ENCODE results near the gene TRIM47.
"Not testable (repeated sequence)": the region's sequence is repeated elsewhere in the genome, so short reads cannot be mapped to it uniquely, and the experiment has no call there.

The TRIM47 gene

GRCh38 chr17:75869282-75870141 lies 8.9 kb downstream of the TRIM47 start:
- no peak for DNase-seq (ENCODE audit: low read depth)

- DNase-seq (ENCODE audit: low read depth) = not testable (repeated sequence)
Measured at GRCh38 chr17:75868730-75869281, 9.6 kb downstream of the TRIM47 start.

- not testable (repeated sequence) for DNase-seq (ENCODE audit: low read depth)
Measured at GRCh38 chr17:75865404-75866188, 12.8 kb downstream of the TRIM47 start.

GRCh38 chr17:75864887-75865286 lies 13.5 kb downstream of the TRIM47 start:
- not testable (repeated sequence) for DNase-seq (ENCODE audit: low read depth)

GRCh38 chr17:75864448-75864871 lies 13.9 kb downstream of the TRIM47 start:
- DNase-seq (ENCODE audit: low read depth) = no peak

- no peak for DNase-seq (ENCODE audit: low read depth)
Measured at GRCh38 chr17:75861927-75862317, 16.5 kb downstream of the TRIM47 start.

- DNase-seq (ENCODE audit: low read depth) = not testable (repeated sequence)
Measured at GRCh38 chr17:75859358-75859757, 19.0 kb downstream of the TRIM47 start.

GRCh38 chr17:75856062-75856756 lies 22.2 kb downstream of the TRIM47 start:
- no peak for DNase-seq (ENCODE audit: low read depth)

- peak; percentile 97 for DNase-seq (ENCODE audit: low read depth)
Measured at GRCh38 chr17:75855310-75856061, 22.9 kb downstream of the TRIM47 start, which contains the start of gene WBP2. TSS of gene WBP2 (minus strand) at chr17:75855335. CDS start at chr17:75855297, 38 bp downstream.

- no peak for DNase-seq (ENCODE audit: low read depth)
Measured at GRCh38 chr17:75854881-75855309, 23.5 kb downstream of the TRIM47 start.

GRCh38 chr17:75854101-75854748 lies 24.2 kb downstream of the TRIM47 start:
- no peak for DNase-seq (ENCODE audit: low read depth)

GRCh38 chr17:75853433-75853832 lies 24.9 kb downstream of the TRIM47 start:
- DNase-seq (ENCODE audit: low read depth) = no peak

GRCh38 chr17:75851693-75851991 lies 26.7 kb downstream of the TRIM47 start:
- DNase-seq (ENCODE audit: low read depth) = not testable (repeated sequence)

GRCh38 chr17:75850928-75851692 lies 27.3 kb downstream of the TRIM47 start:
- DNase-seq (ENCODE audit: low read depth) = no peak

- DNase-seq (ENCODE audit: low read depth) = no peak
Measured at GRCh38 chr17:75849724-75850123, 28.7 kb downstream of the TRIM47 start.

GRCh38 chr17:75849279-75849646 lies 29.1 kb downstream of the TRIM47 start:
- no peak for DNase-seq (ENCODE audit: low read depth)

- peak; percentile 75 for DNase-seq (ENCODE audit: low read depth)
Measured at GRCh38 chr17:75848523-75849278, 29.7 kb downstream of the TRIM47 start.

- no peak for DNase-seq (ENCODE audit: low read depth)
Measured at GRCh38 chr17:75847614-75848522, 30.5 kb downstream of the TRIM47 start.
